HG02852 (cell line): Measurements from ENCODE around the gene CXorf65.
A peak's percentile ranks its signal among the peaks of the same experiment; 100 is the strongest.

Experiments
- ATAC-seq: cut with Tn5 transposase; IDR thresholded peaks from one replicate; pipeline ENCODE4 v1.9.1; 2021; ENCODE audit warnings: mild to moderate bottlenecking, moderate library complexity; ENCODE audit not compliant: unreplicated experiment

The CXorf65 gene

DNA sequence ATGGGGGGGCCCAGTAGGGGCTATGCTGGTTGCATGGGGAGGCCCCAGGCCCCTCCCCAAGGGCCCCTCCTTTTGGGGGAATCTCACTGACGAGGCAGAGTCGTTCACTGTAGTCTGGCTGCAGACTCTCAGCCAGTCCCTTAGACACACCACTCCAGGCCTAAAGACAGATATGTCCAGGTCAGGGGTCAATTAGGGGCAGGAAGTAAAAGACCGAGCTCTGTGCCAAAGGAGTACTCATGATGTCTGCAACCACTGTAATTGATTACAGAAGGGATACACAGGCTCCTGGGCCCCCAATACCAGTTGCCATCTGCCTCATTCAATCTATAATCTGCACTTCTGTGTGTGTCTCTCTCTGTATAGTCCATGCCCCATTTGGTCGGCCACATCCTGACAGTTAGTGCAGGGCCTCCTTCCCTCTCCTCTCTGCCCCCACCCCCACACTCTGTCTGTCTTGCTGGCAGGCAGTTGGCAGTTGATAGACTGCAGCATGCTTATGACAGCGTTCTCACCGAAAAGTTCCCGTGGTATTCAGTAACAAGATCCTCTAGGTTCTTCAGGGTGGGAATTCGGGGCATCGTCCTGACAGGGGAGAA lies 1.3 kb upstream of the CXorf65 start:
- ATAC-seq: no peak

DNA sequence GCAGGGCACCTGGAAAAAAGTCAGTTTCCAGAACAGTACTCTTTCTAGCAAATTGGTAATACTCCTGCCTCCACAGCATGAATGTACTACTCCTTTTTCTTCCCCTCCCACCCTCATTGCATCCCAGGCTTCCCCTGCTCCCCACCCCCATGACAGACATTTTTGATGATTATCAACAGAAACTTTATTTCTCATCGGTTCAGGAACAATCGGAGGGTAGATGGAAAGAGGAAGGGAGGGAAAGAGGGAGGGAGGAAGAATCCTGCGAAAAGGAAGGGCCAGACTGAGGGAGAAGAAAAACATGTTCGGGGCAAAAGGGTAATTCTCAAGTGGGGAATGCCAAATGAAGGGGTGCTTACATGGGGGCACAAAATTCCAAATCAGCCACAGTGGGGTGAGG lies 705 bp upstream of the CXorf65 start:
- ATAC-seq: no peak

DNA sequence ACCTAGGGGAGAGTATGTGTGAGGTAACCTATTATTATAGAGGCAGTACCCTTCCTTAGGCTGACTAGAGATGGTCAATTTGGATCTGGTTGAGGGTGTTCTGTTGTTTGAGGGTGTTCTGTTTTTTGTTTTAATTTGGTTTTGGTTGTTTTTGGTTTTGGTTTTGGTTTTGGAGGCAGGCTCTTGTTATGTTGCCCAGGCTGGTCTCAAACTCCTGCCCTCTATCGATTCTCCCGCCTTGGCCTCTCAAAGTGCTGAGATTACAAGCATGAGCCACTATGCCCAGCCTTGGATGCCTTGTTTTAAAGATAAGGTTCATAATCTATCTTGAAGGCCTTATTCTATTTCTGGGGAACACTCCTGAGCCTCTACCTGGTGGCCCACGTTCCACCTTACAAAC lies 912 bp downstream of the CXorf65 start:
- no peak for ATAC-seq

DNA sequence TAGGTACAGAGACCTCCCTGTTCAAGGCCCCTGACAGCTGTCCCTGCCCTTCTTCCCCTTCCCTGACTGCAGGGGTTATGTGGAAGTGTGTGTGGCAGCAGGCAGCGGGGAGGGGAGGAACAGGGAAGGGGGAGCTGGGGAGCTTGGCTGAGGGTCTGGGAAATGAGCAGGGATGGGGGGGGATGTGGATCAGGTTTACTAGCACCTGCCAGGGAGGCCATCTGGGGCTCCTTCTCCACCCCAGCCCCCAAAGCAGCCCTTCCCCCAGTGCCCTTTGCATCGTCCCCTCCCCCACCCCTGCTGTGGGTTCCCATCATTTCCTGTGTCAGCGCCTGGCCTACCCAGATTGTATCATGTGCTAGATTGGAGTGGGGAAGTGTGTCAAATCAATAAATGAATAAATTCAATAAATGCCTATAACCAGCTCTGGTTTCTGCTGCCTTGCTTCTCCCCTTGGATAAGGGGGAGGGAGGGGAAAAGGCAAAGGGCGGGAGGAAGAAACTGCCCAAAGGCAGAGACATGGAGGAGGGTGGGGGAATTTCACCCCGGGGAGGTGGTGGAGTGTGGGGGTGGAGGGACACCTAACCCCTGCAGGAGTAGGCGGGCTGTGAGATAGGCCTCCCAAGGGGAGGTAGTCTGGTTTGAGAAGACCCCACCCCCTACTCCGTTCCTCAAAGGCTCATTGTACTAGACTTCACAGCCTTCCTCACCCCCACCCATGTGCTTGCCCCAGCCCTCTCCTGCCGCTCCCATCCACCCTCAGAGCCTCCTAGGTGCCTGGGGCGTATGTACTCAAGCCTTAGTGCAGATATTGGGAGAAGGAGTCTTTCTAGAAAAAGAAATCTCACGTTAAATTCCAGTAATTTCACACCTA lies 3.2 kb downstream of the CXorf65 start:
- no peak for ATAC-seq

DNA sequence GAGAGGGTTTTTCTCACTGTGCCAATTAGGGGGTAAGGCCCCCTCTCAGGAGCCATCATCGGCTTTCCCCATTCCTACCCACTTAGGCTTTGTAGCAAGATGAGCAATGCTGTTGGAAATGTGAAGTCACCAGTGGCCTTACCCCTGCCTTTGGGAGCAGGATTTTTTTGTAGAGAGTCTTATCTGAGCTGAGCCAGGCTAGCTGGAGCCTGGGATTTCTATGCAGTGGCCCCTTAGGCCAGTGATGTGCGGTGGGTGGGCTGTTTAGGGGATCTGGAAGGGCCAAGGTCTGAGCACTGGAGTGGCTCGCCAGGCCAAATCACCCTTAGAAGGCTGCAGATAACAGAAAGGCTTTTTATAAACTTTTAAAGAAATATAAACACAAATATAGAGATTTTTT lies 4.2 kb downstream of the CXorf65 start:
- no peak for ATAC-seq

DNA sequence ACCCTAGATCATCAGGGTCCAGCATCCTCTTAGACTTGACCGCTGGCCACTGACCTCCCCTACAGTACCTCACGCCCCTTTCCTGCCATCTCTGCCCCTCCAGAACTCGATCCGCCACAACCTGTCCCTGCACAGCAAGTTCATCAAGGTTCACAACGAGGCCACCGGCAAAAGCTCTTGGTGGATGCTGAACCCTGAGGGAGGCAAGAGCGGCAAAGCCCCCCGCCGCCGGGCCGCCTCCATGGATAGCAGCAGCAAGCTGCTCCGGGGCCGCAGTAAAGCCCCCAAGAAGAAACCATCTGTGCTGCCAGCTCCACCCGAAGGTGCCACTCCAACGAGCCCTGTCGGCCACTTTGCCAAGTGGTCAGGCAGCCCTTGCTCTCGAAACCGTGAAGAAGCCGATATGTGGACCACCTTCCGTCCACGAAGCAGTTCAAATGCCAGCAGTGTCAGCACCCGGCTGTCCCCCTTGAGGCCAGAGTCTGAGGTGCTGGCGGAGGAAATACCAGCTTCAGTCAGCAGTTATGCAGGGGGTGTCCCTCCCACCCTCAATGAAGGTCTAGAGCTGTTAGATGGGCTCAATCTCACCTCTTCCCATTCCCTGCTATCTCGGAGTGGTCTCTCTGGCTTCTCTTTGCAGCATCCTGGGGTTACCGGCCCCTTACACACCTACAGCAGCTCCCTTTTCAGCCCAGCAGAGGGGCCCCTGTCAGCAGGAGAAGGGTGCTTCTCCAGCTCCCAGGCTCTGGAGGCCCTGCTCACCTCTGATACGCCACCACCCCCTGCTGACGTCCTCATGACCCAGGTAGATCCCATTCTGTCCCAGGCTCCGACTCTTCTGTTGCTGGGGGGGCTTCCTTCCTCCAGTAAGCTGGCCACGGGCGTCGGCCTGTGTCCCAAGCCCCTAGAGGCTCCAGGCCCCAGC lies 5.7 kb downstream of the CXorf65 start:
- no peak for ATAC-seq

DNA sequence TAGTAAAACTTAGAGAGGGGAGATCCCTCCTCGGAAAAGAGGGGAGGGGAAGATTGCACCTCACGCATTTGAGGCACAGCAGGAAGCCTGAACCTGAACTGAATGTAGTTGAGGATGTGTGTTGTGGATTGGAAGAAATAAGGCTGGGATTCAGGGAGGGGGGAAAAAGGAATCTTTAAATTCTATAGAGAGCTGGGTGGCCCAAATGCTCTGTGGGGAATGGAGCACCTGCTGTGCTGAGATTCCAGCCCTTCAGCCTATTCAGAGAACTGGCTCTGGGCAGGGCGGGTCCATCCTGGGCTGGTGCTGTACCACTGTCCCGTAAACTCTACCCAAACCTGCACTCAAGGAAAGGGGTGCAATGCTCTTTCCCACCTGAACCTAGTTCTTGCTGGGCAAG lies 6.8 kb downstream of the CXorf65 start:
- ATAC-seq: no peak

DNA sequence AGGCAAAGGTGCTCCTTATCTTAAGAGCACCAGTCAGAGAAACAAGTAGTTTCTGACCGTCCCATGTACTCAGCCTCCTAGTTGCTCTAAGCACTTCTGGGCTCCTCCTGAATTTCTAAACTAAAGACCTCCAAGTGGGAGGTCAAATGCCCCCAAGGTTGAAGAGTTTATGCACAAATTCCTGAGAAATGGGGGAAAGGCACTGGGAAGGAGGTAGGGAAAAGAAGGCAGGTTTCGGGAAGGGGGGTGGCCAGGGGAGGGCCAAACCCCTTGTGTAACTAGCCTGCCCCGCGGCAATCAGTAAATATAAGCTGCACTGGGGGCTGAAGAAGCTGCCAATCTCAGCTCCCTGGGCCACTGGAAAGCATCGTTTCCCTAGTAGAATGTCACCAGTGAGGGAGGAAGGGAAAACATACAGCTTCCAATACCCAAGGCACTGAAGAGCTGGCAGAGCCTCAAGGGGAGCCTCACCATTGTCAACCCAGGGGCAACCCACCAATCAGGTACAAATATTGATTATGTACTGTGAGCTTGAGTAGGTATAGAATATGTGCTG lies 7.5 kb downstream of the CXorf65 start:
- ATAC-seq: no peak

DNA sequence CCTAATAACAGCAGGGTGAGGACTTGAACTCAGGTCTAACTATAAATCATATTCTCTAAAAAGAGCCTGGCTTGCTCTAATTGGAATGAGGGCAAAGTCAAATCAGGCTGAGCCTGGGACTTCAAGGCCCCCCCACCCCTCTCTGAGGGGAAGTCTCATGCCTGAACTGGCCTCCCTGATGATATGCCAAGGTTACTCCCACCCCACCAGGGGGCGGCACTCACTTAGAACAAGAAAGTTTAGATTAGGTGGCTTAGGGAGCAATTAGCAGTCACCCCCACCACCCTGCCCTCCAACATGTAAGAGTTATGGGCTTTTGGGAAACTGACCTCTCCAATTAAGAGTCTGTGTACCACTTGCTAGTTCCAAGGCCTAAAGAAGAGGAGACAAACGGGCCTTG lies 8.2 kb downstream of the CXorf65 start:
- peak; percentile 39 for ATAC-seq

DNA sequence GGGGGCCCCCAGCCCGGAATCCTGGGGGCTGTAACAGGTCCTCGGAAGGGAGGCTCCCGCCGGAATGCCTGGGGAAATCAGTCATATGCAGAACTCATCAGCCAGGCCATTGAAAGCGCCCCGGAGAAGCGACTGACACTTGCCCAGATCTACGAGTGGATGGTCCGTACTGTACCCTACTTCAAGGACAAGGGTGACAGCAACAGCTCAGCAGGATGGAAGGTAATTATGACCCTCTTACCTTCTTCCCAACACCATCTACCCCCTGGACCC lies 9.8 kb downstream of the CXorf65 start:
- ATAC-seq: no peak

DNA sequence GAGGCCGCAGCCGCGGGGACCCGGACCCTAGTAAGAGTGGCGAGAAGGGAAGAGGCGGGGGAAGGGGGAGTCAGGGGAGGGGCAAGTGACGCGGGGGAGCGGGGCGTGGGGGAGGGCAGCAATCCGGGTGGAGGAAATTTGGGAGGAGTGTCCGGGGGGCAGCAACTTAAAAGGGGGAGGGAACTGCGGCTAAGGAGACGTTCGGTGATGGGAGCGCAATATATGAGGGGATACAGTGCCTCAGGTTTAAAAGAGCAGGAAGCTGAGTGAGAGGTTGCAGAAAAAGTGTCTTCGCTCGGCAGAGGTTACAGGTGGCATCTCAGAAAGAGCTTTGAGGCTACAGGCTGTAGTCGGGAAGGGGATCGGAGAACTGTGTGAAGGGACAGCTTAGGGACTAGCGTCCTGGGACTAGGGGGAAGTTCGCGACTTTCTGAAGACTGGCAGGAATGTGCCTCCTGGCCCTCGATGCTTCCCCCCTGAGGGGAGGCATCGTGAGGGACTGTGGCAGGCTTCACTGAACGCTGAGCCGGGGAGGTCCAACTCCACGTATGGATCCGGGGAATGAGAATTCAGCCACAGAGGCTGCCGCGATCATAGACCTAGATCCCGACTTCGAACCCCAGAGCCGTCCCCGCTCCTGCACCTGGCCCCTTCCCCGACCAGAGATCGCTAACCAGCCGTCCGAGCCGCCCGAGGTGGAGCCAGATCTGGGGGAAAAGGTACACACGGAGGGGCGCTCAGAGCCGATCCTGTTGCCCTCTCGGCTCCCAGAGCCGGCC lies 10.4 kb downstream of the CXorf65 start:
- ATAC-seq: no peak

DNA sequence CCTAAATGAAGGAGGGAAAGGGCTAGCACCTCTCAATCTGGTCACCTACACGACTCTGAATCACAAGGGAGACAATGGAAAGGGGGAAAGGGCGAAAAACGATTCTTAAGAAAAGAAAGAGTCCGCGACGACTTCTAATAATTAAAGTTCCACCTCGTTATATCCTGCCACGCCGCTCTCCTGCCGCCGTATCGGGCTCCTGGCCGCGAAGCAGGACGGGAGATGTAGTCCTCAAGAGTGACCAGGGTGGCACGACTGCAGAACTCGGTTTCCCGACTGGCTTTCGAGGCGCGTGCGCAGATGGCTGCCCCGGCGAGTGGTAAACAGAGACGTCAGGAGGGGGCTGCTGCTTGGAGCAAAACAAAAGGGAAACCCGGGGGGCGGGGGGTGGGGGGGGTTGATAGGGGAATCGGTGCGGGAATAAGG lies 11.0 kb downstream of the CXorf65 start, which contains the start of gene FOXO4:
Gene FOXO4, plus strand, starts transcription at position 297 of the 426 bp plus-strand sequence. CDS start 678 bp downstream, outside the sequence.
- ATAC-seq: peak; percentile 85

DNA sequence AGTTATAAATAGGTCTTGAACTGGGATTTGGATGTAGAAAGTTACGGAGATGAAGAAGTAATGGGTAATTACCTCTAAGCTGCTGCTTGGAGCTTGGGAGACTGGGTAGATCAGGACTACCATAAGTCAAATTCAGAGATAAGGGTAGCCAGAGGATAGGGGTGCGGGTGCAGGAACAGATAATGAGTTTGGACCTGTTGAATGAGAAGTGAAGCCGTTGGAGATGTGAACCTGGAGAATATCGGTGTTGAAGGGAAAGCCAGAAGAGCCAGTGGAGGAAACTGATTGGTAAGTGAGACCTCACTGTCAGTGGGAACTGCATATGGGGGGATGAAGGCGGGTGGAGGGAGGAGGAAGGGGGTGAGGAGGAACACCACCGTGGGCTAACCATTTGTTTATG lies 11.5 kb downstream of the CXorf65 start:
- no peak for ATAC-seq

DNA sequence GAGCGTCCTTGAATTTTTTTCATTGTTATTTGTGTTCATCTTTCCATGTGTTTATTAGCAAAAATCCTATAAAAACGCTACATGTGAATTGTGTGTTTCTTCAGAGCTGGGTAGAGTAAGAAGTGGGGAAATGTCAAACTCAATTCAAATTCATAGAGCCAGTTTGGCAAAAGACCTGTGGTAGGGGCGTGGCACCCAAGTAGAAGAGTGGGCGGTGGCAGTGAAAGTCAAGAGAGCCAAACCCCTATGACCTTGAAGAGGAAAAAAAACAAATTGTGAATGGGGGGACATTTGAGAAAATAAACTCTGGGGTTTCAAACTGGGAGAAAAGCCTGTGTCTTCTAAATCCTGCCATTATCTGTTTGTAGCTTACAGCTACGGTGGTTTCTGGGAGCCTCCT lies 15.3 kb downstream of the CXorf65 start:
- no peak for ATAC-seq

DNA sequence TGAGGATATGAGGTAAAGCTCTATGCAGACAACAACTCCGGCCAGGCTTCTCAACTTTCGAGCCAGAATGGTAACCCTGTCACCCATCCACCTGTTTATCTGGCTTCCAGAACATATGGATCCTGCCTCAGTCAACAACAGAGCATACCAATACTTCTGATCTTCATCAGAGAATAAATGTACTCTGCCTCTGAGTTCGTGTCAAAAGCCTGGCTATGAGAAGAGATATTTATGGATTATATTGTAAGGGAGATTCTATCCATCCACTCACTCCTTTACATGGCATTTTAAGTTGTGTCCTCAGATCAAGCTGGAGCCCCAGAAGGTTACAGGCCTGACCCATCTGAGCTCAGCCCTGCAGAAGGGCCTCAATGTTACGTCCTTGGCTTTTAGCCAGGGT lies 20.6 kb downstream of the CXorf65 start:
- no peak for ATAC-seq

DNA sequence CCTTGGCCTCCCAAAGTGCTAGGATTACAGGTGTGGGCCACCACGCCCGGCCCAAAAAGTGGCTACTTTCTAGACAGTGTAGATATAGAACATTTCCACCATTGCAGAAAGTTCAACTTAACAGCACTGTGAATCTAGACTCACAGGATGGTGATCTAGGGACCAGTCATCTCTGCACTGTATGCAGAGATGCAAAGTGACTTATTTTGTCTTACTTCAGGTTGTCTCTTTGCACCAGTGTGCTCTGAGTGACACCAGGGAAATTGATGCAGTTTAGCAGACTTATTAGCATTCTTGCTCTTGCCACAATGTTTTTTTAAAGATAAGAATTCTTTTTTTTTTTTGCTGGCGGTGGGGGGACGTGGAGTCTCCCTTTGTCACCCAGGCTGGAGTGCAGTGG lies 23.7 kb downstream of the CXorf65 start:
- no peak for ATAC-seq

DNA sequence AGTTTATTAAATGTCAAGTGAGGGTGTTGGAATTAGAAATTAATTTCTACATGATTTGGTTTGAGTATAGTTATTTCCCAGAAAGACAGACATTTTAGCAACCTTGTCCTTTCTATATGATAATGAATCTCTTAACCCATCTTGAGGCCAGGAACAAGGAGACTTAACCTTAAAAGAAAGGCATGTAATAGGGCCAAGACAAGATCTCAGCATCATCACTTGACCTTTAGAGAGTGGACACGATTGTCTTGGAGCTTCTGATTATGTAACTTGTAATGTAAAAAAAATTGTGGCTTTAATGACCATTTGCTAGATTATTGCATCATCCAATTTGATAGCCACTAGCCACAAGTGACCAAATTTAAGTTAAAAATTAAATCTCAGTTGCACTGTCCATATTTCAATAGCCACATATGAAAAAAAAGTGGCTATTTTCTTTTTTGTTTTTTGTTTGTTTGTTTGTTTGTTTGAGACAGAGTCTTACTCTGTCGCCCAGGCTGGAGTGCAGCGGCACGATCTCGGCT lies 24.4 kb downstream of the CXorf65 start:
- ATAC-seq: no peak

DNA sequence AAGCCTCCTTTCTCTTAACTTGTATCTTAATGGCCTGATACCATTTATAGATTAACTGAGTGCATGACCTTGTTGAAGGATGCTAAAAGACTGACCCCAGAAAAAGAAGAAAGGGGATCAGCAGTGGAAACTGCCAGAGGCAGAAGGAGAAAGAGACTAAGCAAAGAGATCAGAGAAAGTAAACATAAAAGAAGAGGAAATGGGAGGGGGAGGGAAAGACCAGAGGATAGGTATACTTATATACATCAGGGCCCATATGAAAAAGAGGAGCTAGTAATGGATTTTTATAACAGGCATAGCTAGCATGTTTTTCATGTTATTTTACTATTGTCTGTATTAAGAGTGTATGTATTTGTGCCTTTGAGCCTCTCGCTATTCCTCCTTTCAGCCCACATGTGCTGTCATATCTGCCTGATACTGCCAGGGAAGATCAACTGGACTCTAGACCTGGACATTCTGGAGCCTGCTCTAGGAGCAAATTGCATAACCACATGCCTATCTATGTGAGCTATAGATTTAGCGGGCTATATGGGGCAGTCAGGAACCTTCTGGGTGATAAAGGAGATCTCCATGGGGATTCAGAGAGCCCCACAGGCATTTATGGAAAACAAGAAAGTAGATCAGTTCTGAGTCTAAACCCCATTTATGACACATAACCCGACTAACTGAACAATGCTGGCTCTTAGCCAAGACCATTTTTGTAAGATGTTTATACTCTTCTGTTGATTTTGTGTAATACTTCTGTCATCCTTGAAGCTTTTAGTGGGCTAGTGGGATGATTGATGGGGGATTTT lies 25.0 kb downstream of the CXorf65 start:
- ATAC-seq: no peak

DNA sequence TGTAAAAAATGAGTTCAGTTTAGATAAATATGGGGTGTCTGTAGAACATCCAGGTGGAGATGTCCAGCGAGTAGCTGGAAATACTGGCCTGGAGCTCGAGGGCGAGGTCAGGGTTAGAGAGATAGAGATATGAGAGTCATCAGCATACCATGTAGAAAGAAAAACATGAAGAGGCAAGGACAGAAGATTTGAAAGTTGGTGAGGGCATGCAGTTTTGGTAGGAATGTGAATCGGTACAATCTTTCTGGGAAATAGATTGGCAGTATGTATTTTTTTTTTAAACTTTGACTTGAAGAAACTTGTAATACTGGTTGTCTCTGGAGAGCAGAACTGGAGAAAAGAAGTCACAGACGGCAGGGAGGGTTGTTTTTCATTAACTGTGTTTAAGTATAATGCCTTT lies 36.0 kb downstream of the CXorf65 start:
- ATAC-seq: no peak
